ENCODE data around the gene ZNF324. TPM values are rescaled to one million over a fixed set of nuclear protein-coding genes. Genes with fewer than 3 reads are reported as not detected.

Gene ZNF324
- total and polyA plus RNA-seq, 2 of the 8 experiments (the other 6 are each of a cell fraction or from before 2014, with no cell fraction given): 5.1 to 5.8 TPM

DNA sequence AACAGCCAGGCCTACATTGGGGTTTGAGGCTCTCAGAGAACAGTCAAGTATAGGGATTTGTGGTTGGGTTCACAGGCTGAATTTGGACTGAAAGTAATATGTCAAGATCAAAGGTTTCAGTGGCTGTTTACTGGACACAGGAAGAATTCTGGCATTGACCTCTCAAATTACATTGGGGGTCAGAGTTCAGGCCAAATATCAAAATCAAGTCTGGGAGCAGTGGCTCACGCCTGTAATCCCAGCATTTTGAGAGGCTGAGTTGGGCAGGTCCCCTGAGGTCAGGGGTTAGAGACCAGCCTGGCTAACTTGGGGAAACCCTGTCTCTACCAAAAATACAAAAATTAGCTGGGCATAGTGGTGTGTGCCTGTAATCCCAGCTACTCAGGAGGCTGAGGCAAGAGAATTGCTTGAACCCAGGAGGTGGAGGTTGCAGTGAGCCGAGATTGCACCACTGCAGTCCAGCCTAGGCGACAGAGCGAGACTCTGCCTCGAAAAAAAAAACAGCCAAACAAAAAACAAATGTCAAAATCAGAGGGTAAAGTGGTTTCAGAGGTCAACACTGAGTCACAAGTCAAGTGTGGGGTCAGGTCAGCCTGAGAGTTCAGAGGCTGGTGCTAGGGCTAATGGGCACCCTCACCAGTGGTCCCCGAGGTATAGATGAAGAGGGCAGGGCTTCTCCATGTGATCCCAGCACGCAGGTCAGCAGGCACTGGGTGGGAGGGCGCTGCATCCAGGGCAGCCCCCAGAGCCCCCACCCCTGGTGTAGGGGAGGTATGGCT is 43.4 kb downstream of the ZNF324 start (continued):
- no peak for TF ChIP-seq SIN3A (conservative IDR thresholded peaks at IDR 0.05 in 1 of 2, IDR thresholded peaks at IDR 0.05 in 1 of 2; ENCODE audit: low read depth in 1 of 2, low read length in 2 of 2)
